ENCODE measurements around the gene KRR1. TPM values are rescaled to one million over a fixed set of nuclear protein-coding genes. Genes with fewer than 3 reads are reported as not detected.

The KRR1 gene
- polyA plus RNA-seq, 3 donors = 8.0 to 14.4 (median 9.0) TPM

- Mint-ChIP-seq H3K27me3 (ENCODE audit: low read depth in 3 of 3) (peaks cover 0 to 7% (median 3%) of the 10 kb centered on the region in 3 donors), H3K9me3 (no peaks in the 10 kb centered on the region), H3K36me3 (no peaks in the 10 kb centered on the region), H3K27ac (no peak overlapping the region), H3K4me1 (no peaks in the 10 kb centered on the region), H3K4me3 (no peak overlapping the region)
- H3K9me3 ChIP-seq (replicated peaks in 1 of 2; ENCODE audit: control insufficient read depth in 1 of 2, insufficient read depth in 1 of 2, low read length in 2 of 2) = no peaks in the 10 kb centered on the region
- H3K4me1 ChIP-seq (ENCODE audit: control insufficient read depth in 1 of 2, insufficient read depth in 2 of 2, low read length in 2 of 2) = no peaks in the 10 kb centered on the region
- H3K36me3 ChIP-seq (replicated peaks in 1 of 2; ENCODE audit: control insufficient read depth in 1 of 2, insufficient read depth in 2 of 2, low read length in 2 of 2) = no peaks in the 10 kb centered on the region
- H4K20me1 ChIP-seq (ENCODE audit: insufficient read depth, low read length) = no peaks in the 10 kb centered on the region
- H3K27me3 ChIP-seq (ENCODE audit: control insufficient read depth in 2 of 2, insufficient read depth in 2 of 2, low read length in 2 of 2) = peaks cover 0 to 3% of the 10 kb centered on the region in 2 donors
- no peaks in the 10 kb centered on the region for H3K79me2 ChIP-seq (ENCODE audit: insufficient read depth, low read length)
- DNase-seq = no peak
- WGBS (ENCODE audit: insufficient coverage) = no CpG with 5 or more reads among the region's 2 CpGs
- H3K4me3 ChIP-seq (replicated peaks in 1 of 3; ENCODE audit: low read depth in 2 of 3, low read length in 3 of 3) = no peak overlapping the region
- no peak overlapping the region for H3K27ac ChIP-seq (ENCODE audit: low read depth in 1 of 2, low read length in 2 of 2)
- TF ChIP-seq CTCF (IDR thresholded peaks at IDR 0.05) = no peak
- no peak overlapping the region for H2AFZ ChIP-seq (ENCODE audit: insufficient read depth, low read depth, low read length, poor library complexity, severe bottlenecking)
- H3K4me2 ChIP-seq (replicated peaks; ENCODE audit: extremely low read depth, low read length, poor library complexity, severe bottlenecking) = no peak overlapping the region
- intact Hi-C loops (cut with micrococcal nuclease) = no loop called here
- no peak overlapping the region for H3K9ac ChIP-seq (ENCODE audit: insufficient read depth, low read length, poor library complexity, severe bottlenecking)
Measured at GRCh38 chr12:75539889-75540288, 28.5 kb upstream of the KRR1 start.

GRCh38 chr12:75533239-75533638, 21.8 kb upstream of the KRR1 start:
- no peaks in the 10 kb centered on the region for H3K36me3 Mint-ChIP-seq
- no peaks in the 10 kb centered on the region for H3K27me3 ChIP-seq (ENCODE audit: control insufficient read depth in 2 of 2, insufficient read depth in 2 of 2, low read length in 2 of 2)

More at GRCh38 chr12:75533239-75533638, 21.8 kb upstream of the KRR1 start:
- DNase-seq = no peak
- Histone ChIP-seq H4K20me1 (ENCODE audit: insufficient read depth, low read length) (no peaks in the 10 kb centered on the region), H3K27ac (ENCODE audit: low read depth in 1 of 2, low read length in 2 of 2) (no peak overlapping the region), H3K4me2 (replicated peaks; ENCODE audit: extremely low read depth, low read length, poor library complexity, severe bottlenecking) (no peak overlapping the region), H3K4me1 (ENCODE audit: control insufficient read depth in 1 of 2, insufficient read depth in 2 of 2, low read length in 2 of 2) (no peaks in the 10 kb centered on the region), H3K9ac (ENCODE audit: insufficient read depth, low read length, poor library complexity, severe bottlenecking) (no peak overlapping the region), H3K79me2 (ENCODE audit: insufficient read depth, low read length) (no peaks in the 10 kb centered on the region), H3K4me3 (replicated peaks in 1 of 3; ENCODE audit: low read depth in 2 of 3, low read length in 3 of 3) (no peak overlapping the region), H3K36me3 (replicated peaks in 1 of 2; ENCODE audit: control insufficient read depth in 1 of 2, insufficient read depth in 2 of 2, low read length in 2 of 2) (no peaks in the 10 kb centered on the region), H3K9me3 (replicated peaks in 1 of 2; ENCODE audit: control insufficient read depth in 1 of 2, insufficient read depth in 1 of 2, low read length in 2 of 2) (no peaks in the 10 kb centered on the region), H2AFZ (ENCODE audit: insufficient read depth, low read depth, low read length, poor library complexity, severe bottlenecking) (no peak overlapping the region)
- no peak for TF ChIP-seq CTCF (IDR thresholded peaks at IDR 0.05)
- no peaks in the 10 kb centered on the region for H3K9me3 Mint-ChIP-seq
- H3K27ac Mint-ChIP-seq = no peak overlapping the region
- no peak overlapping the region for H3K4me3 Mint-ChIP-seq
- intact Hi-C loops (cut with micrococcal nuclease) = no loop called here
- peaks cover 0 to 2% (median 0%) of the 10 kb centered on the region in 3 donors for H3K27me3 Mint-ChIP-seq (ENCODE audit: low read depth in 3 of 3)
- WGBS (ENCODE audit: insufficient coverage) = no CpG with 5 or more reads among the region's 2 CpGs
- H3K4me1 Mint-ChIP-seq = no peaks in the 10 kb centered on the region

Data from CD14-positive monocyte (primary cell).